Vagina (tissue), 2 donors: ENCODE measurements around the gene ZIC4.

ENCODE experiments used
- CTCF ChIP-seq, 3 experiments: fragments of 450-650 bp in 2 of 3; fragments of 200-600 bp in 1 of 3; sonication (generic) in 1 of 3; IDR thresholded peaks; one replicate each; pipeline ENCODE4 v1.5.1; 2017 to 2019; ENCODE audit warnings: antibody characterized with exemption in 3 of 3, mild to moderate bottlenecking in 2 of 3, moderate library complexity in 2 of 3
- POLR2A ChIP-seq, 2 donors: fragments of 450-650 bp; IDR thresholded peaks; one replicate each; pipeline ENCODE4 v1.6.1; 2017; ENCODE audit warnings: antibody characterized with exemption in 2 of 2, mild to moderate bottlenecking in 2 of 2, moderate library complexity in 2 of 2

GRCh38 chr3:147412917-147413685 is 6.8 kb upstream of the ZIC4 start:
- TF ChIP-seq CTCF (IDR thresholded peaks at IDR 0.05) (no peak), POLR2A (IDR thresholded peaks at IDR 0.05) (no peak)
